Activated T-helper 17 cell treated with anti-CD3 and anti-CD28 coated beads, Interleukin-2, amount 50 U/mL, for 72 hours (primary cell): ENCODE data around the gene SLC48A1. TPM values are rescaled to one million over a fixed set of nuclear protein-coding genes. Genes with fewer than 3 reads are reported as not detected.

ENCODE experiments used
- total RNA-seq, 2 donors: library from RNA; stranded (reverse); gene quantifications; one replicate each; pipeline ENCODE4 v1.2.3, GENCODE V29; 2022

The SLC48A1 gene
- total RNA-seq, 2 donors from 2014 or later: 6.7 to 8.2 TPM

Other genes starting within 250 kb of the SLC48A1 start
- 10 to 100 TPM; 33.3 to 44.0 TPM for gene RPAP3, start 67.2 kb upstream of the SLC48A1 start, total RNA-seq
- gene ENDOU, start 47.7 kb upstream of the SLC48A1 start, total RNA-seq: under 1 TPM in 1 of 2 donors, not detected in 1; 0.16 TPM
- gene RAPGEF3, start 14.4 kb upstream of the SLC48A1 start, total RNA-seq: 1 to 10 TPM; 1.4 to 8.4 TPM
- 100 to 1,000 TPM; 163 to 471 TPM for gene HDAC7, start 46.7 kb downstream of the SLC48A1 start, total RNA-seq
- 100 to 1,000 TPM in 1 of 2 donors, 10 to 100 TPM in 1; 70.9 to 182 TPM for gene VDR, start 131.8 kb downstream of the SLC48A1 start, total RNA-seq
- 100 to 1,000 TPM; 184 to 207 TPM for gene TMEM106C, start 190.4 kb downstream of the SLC48A1 start, total RNA-seq
- gene COL2A1, start 231.2 kb downstream of the SLC48A1 start, total RNA-seq: not detected